Loucy (cell line): Measurements from ENCODE around the gene CD244.
A peak's percentile ranks its signal among the peaks of the same experiment; 100 is the strongest.

Source experiments
- H2AFZ ChIP-seq: fragments of 200-600 bp; sonication (generic); 2 replicates; pipeline ENCODE4 v1.6.0; 2016; ENCODE audit warnings: antibody characterized with exemption, mild to moderate bottlenecking, low read length, moderate library complexity
- H3F3A ChIP-seq: fragments of 200-600 bp; 2 replicates; pipeline ENCODE4 v1.6.0; 2016; ENCODE audit warnings: antibody characterized with exemption, low read depth, mild to moderate bottlenecking
- H3K27me3 ChIP-seq: fragments of 200-600 bp; sonication (generic); 2 replicates; pipeline ENCODE4 v1.6.1; 2014; ENCODE audit warnings: low read length, mild to moderate bottlenecking; ENCODE audit not compliant: insufficient read depth, poor library complexity, severe bottlenecking
- H3K36me3 ChIP-seq: fragments of 200-600 bp; sonication (generic); 2 replicates; pipeline ENCODE4 v1.6.1; 2016; ENCODE audit warnings: low read length; ENCODE audit not compliant: insufficient read depth
- H3K4me1 ChIP-seq: fragments of 200-600 bp; sonication (generic); 2 replicates; pipeline ENCODE4 v1.5.1; 2014; ENCODE audit warnings: low read length, mild to moderate bottlenecking; ENCODE audit not compliant: insufficient read depth, poor library complexity, severe bottlenecking
- H3K4me2 ChIP-seq: fragments of 200-600 bp; sonication (generic); 2 replicates; pipeline ENCODE4 v1.6.0; 2014; ENCODE audit warnings: antibody characterized with exemption, low read length, low read depth, mild to moderate bottlenecking; ENCODE audit not compliant: poor library complexity, severe bottlenecking
- H3K4me3 ChIP-seq: fragments of 200-600 bp; sonication (generic); 2 replicates; pipeline ENCODE4 v1.5.1; 2014; ENCODE audit warnings: low read length, mild to moderate bottlenecking, mixed read lengths; ENCODE audit not compliant: poor library complexity, severe bottlenecking
- H3K79me2 ChIP-seq: fragments of 200-600 bp; sonication (generic); 2 replicates; pipeline ENCODE4 v1.6.1; 2014; ENCODE audit warnings: low read length; ENCODE audit not compliant: insufficient read depth
- H3K9ac ChIP-seq: fragments of 200-600 bp; sonication (generic); 2 replicates; pipeline ENCODE4 v1.6.0; 2014; ENCODE audit warnings: mild to moderate bottlenecking, low read depth, low read length, moderate library complexity; ENCODE audit not compliant: poor library complexity, severe bottlenecking
- H3K9me2 ChIP-seq: fragments of 200-600 bp; sonication (generic); replicated peaks from 2 replicates; pipeline ENCODE4 v1.6.1; 2016; ENCODE audit warnings: low read depth, low read length, mixed read lengths
- H3K9me3 ChIP-seq: fragments of 200-600 bp; sonication (generic); 2 replicates; pipeline ENCODE4 v1.6.1; 2014; ENCODE audit warnings: mild to moderate bottlenecking, antibody characterized with exemption, low read length, low read depth; ENCODE audit not compliant: insufficient read depth
- H4K20me1 ChIP-seq: fragments of 200-600 bp; sonication (generic); 2 replicates; pipeline ENCODE4 v1.6.0; 2014; ENCODE audit warnings: antibody characterized with exemption, low read length, mild to moderate bottlenecking; ENCODE audit not compliant: insufficient read depth, poor library complexity, severe bottlenecking
- EZH2phosphoT487 ChIP-seq: fragments of 200-600 bp; IDR thresholded peaks from 2 replicates; pipeline ENCODE4 v1.6.1; 2018; ENCODE audit warnings: antibody characterized with exemption, mild to moderate bottlenecking, moderate library complexity, borderline replicate concordance
- TF ChIP-seq, protein P1 (sequence below): fragments of 200-600 bp; sonication (generic); conservative IDR thresholded peaks from 2 replicates; pipeline ENCODE4 v1.5.1; 2014; ENCODE audit warnings: mild to moderate bottlenecking, antibody characterized with exemption, low read length

Gene CD244

DNA sequence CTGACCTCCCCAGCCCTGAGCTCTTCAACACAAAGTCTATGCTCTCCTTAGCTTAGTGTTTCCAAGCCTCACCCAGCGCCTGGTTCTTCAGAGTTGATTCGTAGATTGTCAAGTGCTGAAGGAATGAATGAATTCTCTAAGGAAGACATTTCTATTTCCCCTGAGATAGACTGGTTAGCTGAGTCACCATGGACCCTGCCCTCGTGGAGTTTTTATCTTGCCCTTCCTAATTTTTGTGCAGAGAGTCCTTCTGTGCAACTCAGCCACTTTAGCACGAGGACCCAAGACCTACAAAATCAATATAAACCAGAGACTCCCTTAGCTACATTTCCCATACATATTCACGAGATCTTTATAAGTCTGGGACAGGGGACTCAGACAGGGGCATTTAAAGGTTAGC lies 2.6 kb upstream of the CD244 start:
- H3K36me3 ChIP-seq, result no peaks in the 10 kb centered on the region
- peaks cover 25% of the 10 kb centered on the region for H3K79me2 ChIP-seq
- H3K9ac ChIP-seq, result peak overlapping the region; percentile 9
- no peak overlapping the region for H2AFZ ChIP-seq
- H3K4me3 ChIP-seq, result no peak overlapping the region
- TF ChIP-seq, protein P1, sequence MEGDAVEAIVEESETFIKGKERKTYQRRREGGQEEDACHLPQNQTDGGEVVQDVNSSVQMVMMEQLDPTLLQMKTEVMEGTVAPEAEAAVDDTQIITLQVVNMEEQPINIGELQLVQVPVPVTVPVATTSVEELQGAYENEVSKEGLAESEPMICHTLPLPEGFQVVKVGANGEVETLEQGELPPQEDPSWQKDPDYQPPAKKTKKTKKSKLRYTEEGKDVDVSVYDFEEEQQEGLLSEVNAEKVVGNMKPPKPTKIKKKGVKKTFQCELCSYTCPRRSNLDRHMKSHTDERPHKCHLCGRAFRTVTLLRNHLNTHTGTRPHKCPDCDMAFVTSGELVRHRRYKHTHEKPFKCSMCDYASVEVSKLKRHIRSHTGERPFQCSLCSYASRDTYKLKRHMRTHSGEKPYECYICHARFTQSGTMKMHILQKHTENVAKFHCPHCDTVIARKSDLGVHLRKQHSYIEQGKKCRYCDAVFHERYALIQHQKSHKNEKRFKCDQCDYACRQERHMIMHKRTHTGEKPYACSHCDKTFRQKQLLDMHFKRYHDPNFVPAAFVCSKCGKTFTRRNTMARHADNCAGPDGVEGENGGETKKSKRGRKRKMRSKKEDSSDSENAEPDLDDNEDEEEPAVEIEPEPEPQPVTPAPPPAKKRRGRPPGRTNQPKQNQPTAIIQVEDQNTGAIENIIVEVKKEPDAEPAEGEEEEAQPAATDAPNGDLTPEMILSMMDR, result no peak
- TF ChIP-seq EZH2phosphoT487, result no peak
- peaks cover 10% of the 10 kb centered on the region for H3F3A ChIP-seq
- no peaks in the 10 kb centered on the region for H3K9me2 ChIP-seq
- no peaks in the 10 kb centered on the region for H3K27me3 ChIP-seq
- H4K20me1 ChIP-seq, result no peaks in the 10 kb centered on the region
- peaks cover 63% of the 10 kb centered on the region for H3K4me1 ChIP-seq
- H3K4me2 ChIP-seq, result no peak overlapping the region
- H3K9me3 ChIP-seq, result no peaks in the 10 kb centered on the region

DNA sequence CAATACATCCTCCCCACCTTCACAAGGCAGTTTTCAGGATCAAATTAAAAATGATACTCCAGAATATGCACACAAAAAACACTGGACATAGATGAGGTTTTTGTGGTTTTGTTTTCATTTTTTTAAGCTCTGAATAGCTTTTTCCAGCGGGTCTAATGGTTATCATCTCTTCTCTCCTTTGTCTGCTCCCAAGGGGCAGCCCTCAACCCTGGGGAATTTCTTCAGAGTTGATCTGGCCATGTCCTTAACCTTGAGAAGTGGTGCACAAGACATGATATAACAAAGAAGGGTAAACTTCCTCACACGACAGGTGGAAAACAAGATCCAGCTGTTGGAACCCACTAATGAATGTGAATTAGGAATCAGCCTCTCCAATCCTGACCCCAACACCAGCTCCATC lies 1.5 kb upstream of the CD244 start:
- H3K36me3 ChIP-seq, result no peaks in the 10 kb centered on the region
- H3K27me3 ChIP-seq, result no peaks in the 10 kb centered on the region
- peaks cover 66% of the 10 kb centered on the region for H3K4me1 ChIP-seq

DNA sequence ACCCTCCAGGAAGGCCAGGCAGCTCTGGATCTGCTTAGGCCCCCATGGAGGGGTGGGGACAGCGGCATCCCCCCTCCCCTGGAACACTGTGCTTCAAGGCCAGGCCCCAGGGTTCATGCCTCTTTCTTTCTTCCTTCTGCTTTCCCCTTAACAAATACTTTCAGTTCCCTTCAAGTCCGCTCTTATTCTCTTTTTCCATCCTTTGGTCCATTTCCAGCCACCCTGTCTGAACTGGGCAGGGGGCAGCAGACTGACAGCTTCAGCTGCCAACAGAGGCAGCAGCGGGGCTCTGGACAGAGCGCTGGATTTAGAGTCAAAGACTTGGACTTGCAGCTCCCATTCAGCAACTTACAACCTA lies 1.1 kb upstream of the CD244 start:
- H3K4me3 ChIP-seq, result peak overlapping the region; percentile 87
- H3K4me1 ChIP-seq, result peaks cover 67% of the 10 kb centered on the region
- no peaks in the 10 kb centered on the region for H4K20me1 ChIP-seq
- H3K9me2 ChIP-seq, result no peaks in the 10 kb centered on the region
- H3F3A ChIP-seq, result peaks cover 10% of the 10 kb centered on the region
- no peaks in the 10 kb centered on the region for H3K27me3 ChIP-seq
- H3K9ac ChIP-seq, result peak overlapping the region; percentile 90
- no peak overlapping the region for H2AFZ ChIP-seq
- TF ChIP-seq, protein P1, result no peak; the same call in 1 of the 2 replicates
- TF ChIP-seq EZH2phosphoT487, result no peak
- peaks cover 41% of the 10 kb centered on the region for H3K79me2 ChIP-seq
- H3K4me2 ChIP-seq, result peak overlapping the region; percentile 96
- H3K9me3 ChIP-seq, result no peaks in the 10 kb centered on the region
- no peaks in the 10 kb centered on the region for H3K36me3 ChIP-seq

More for the DNA sequence above, 1.5 kb upstream of the CD244 start:
- TF ChIP-seq, protein P1, result no peak
- no peak for TF ChIP-seq EZH2phosphoT487
- Histone ChIP-seq H3K79me2 (peaks cover 37% of the 10 kb centered on the region), H3F3A (peaks cover 10% of the 10 kb centered on the region), H3K9me2 (no peaks in the 10 kb centered on the region), H2AFZ (0 out of 2 replicates have a peak overlapping the region, but pooled peaks have one; percentile 2), H3K4me3 (peak overlapping the region; percentile 87), H3K9me3 (no peaks in the 10 kb centered on the region), H3K4me2 (peak overlapping the region; percentile 96), H4K20me1 (no peaks in the 10 kb centered on the region), H3K9ac (peak overlapping the region; percentile 90)
